ENCODE data around the gene PARP8.
A peak's percentile ranks its signal among the peaks of the same experiment; 100 is the strongest.
"Not testable (repeated sequence)": the region's sequence is repeated elsewhere in the genome, so short reads cannot be mapped to it uniquely, and the experiment has no call there.

The PARP8 gene
- total RNA-seq, result 49.1 to 576 (median 217) reads per million in 9 experiments

- H3K9me3 Mint-ChIP-seq, result no peaks in the 10 kb centered on the region
- peak; percentile 55 for ATAC-seq (replicated peaks)
- H3K27ac Mint-ChIP-seq, result peak within 1 kb of the TSS; percentile 98 to 100
- peaks cover 58% of the 10 kb centered on the region for H3K36me3 Mint-ChIP-seq (ENCODE audit: insufficient read depth)
- DNase-seq, result peak; percentile 47 to 53 (median 52)
- H3K4me1 Mint-ChIP-seq (ENCODE audit: low read depth in 2 of 2), result peaks cover 39 to 56% of the 10 kb centered on the region in 2 donors
- H3K4me3 Mint-ChIP-seq, result peak within 1 kb of the TSS; percentile 92 to 99
- H3K27me3 Mint-ChIP-seq, result no peaks in the 10 kb centered on the region
Observed at GRCh38 chr5:50666261-50667022, at the start of gene PARP8. PARP8 (plus strand) TSS chr5:50666637; CDS start chr5:50667096, 459 bp downstream.

GRCh38 chr5:50623666-50624065 lies 42.8 kb upstream of the PARP8 start:
- no peak for ATAC-seq (replicated peaks)
- no peak overlapping the region for H3K27ac Mint-ChIP-seq
- peaks cover 6 to 7% of the 10 kb centered on the region in 2 donors for H3K9me3 Mint-ChIP-seq
- H3K27me3 Mint-ChIP-seq, result no peaks in the 10 kb centered on the region
- peaks cover 3% of the 10 kb centered on the region for H3K36me3 Mint-ChIP-seq (ENCODE audit: insufficient read depth)
- no peak overlapping the region for H3K4me3 Mint-ChIP-seq
- H3K4me1 Mint-ChIP-seq (ENCODE audit: low read depth in 2 of 2), result peaks cover 7 to 20% of the 10 kb centered on the region in 2 donors
- no peak for DNase-seq

- peak; percentile 50 for ATAC-seq (replicated peaks)
- peak; percentile 52 to 57 (median 56) for DNase-seq
- H3K36me3 Mint-ChIP-seq (ENCODE audit: insufficient read depth); H3K27me3 Mint-ChIP-seq; H3K9me3 Mint-ChIP-seq: not testable (repeated sequence)
- H3K4me1 Mint-ChIP-seq (ENCODE audit: low read depth in 2 of 2), result peaks cover 37 to 58% of the 10 kb centered on the region in 2 donors
- peak overlapping the region; percentile 83 to 85 for H3K27ac Mint-ChIP-seq
- peak overlapping the region; percentile 66 to 67 for H3K4me3 Mint-ChIP-seq
Observed at GRCh38 chr5:50634866-50635265, 31.6 kb upstream of the PARP8 start.

GRCh38 chr5:50637576-50637975 lies 28.9 kb upstream of the PARP8 start:
- peak overlapping the region; percentile 53 to 57 for H3K4me3 Mint-ChIP-seq
- peak overlapping the region; percentile 49 to 86 for H3K27ac Mint-ChIP-seq

GRCh38 chr5:50646591-50646990 lies 19.8 kb upstream of the PARP8 start:
- Mint-ChIP-seq H3K27me3 (no peaks in the 10 kb centered on the region), H3K4me1 (ENCODE audit: low read depth in 2 of 2) (peaks cover 12 to 38% of the 10 kb centered on the region in 2 donors), H3K4me3 (no peak overlapping the region), H3K9me3 (peaks cover 0 to 7% of the 10 kb centered on the region in 2 donors), H3K27ac (peak overlapping the region in 1 of 2 donors; percentile 78), H3K36me3 (ENCODE audit: insufficient read depth) (no peaks in the 10 kb centered on the region)
- ATAC-seq (replicated peaks) (no peak), DNase-seq (no peak)

More at GRCh38 chr5:50637576-50637975, 28.9 kb upstream of the PARP8 start:
- DNase-seq; H3K36me3 Mint-ChIP-seq (ENCODE audit: insufficient read depth); H3K9me3 Mint-ChIP-seq; ATAC-seq (replicated peaks); H3K27me3 Mint-ChIP-seq: not testable (repeated sequence)
- H3K4me1 Mint-ChIP-seq (ENCODE audit: low read depth in 2 of 2), result peaks cover 34 to 54% of the 10 kb centered on the region in 2 donors

GRCh38 chr5:50647726-50648125 lies 18.7 kb upstream of the PARP8 start:
- Mint-ChIP-seq H3K4me1 (ENCODE audit: low read depth in 2 of 2) (peaks cover 8 to 33% of the 10 kb centered on the region in 2 donors), H3K27me3 (no peaks in the 10 kb centered on the region), H3K27ac (peak overlapping the region; percentile 78 to 80), H3K4me3 (no peak overlapping the region), H3K36me3 (ENCODE audit: insufficient read depth) (no peaks in the 10 kb centered on the region), H3K9me3 (peaks cover 0 to 3% of the 10 kb centered on the region in 2 donors)
- no peak for DNase-seq
- ATAC-seq (replicated peaks), result no peak

GRCh38 chr5:50653946-50654345 lies 12.5 kb upstream of the PARP8 start:
- no peak for ATAC-seq (replicated peaks)
- H3K27me3 Mint-ChIP-seq, result no peaks in the 10 kb centered on the region
- no peak overlapping the region for H3K4me3 Mint-ChIP-seq
- H3K9me3 Mint-ChIP-seq, result no peaks in the 10 kb centered on the region
- H3K27ac Mint-ChIP-seq, result no peak overlapping the region
- peaks cover 9 to 26% of the 10 kb centered on the region in 2 donors for H3K4me1 Mint-ChIP-seq (ENCODE audit: low read depth in 2 of 2)
- DNase-seq, result no peak
- H3K36me3 Mint-ChIP-seq (ENCODE audit: insufficient read depth), result peaks cover 4% of the 10 kb centered on the region

GRCh38 chr5:50655067-50655809 lies 11.2 kb upstream of the PARP8 start:
- H3K4me3 Mint-ChIP-seq, result no peak overlapping the region
- H3K4me1 Mint-ChIP-seq (ENCODE audit: low read depth in 2 of 2), result peaks cover 6 to 21% of the 10 kb centered on the region in 2 donors
- no peak for DNase-seq
- no peak for ATAC-seq (replicated peaks)
- no peaks in the 10 kb centered on the region for H3K27me3 Mint-ChIP-seq
- peak overlapping the region in 1 of 2 donors; percentile 55 for H3K27ac Mint-ChIP-seq
- H3K36me3 Mint-ChIP-seq (ENCODE audit: insufficient read depth), result peaks cover 4% of the 10 kb centered on the region
- no peaks in the 10 kb centered on the region for H3K9me3 Mint-ChIP-seq

- ATAC-seq (replicated peaks), result no peak
- Mint-ChIP-seq H3K4me3 (no peak overlapping the region), H3K27me3 (no peaks in the 10 kb centered on the region), H3K4me1 (ENCODE audit: low read depth in 2 of 2) (peaks cover 6 to 21% of the 10 kb centered on the region in 2 donors), H3K27ac (peak overlapping the region in 1 of 2 donors; percentile 55), H3K9me3 (no peaks in the 10 kb centered on the region), H3K36me3 (ENCODE audit: insufficient read depth) (peaks cover 4% of the 10 kb centered on the region)
- no peak for DNase-seq
Observed at GRCh38 chr5:50655810-50656205, 10.6 kb upstream of the PARP8 start.

GRCh38 chr5:50657044-50657443 lies 9.4 kb upstream of the PARP8 start:
- Mint-ChIP-seq H3K9me3 (no peaks in the 10 kb centered on the region), H3K27ac (no peak overlapping the region), H3K27me3 (no peaks in the 10 kb centered on the region), H3K36me3 (ENCODE audit: insufficient read depth) (peaks cover 4% of the 10 kb centered on the region), H3K4me3 (no peak overlapping the region), H3K4me1 (ENCODE audit: low read depth in 2 of 2) (peaks cover 6 to 21% of the 10 kb centered on the region in 2 donors)
- ATAC-seq (replicated peaks), result no peak
- DNase-seq, result no peak

- ATAC-seq (replicated peaks), result no peak
- Mint-ChIP-seq H3K27ac (no peak overlapping the region), H3K4me3 (no peak overlapping the region), H3K9me3 (no peaks in the 10 kb centered on the region), H3K36me3 (ENCODE audit: insufficient read depth) (peaks cover 4% of the 10 kb centered on the region), H3K27me3 (no peaks in the 10 kb centered on the region), H3K4me1 (ENCODE audit: low read depth in 2 of 2) (peaks cover 10 to 29% of the 10 kb centered on the region in 2 donors)
- no peak for DNase-seq
Observed at GRCh38 chr5:50658246-50658645, 8.2 kb upstream of the PARP8 start.

GRCh38 chr5:50663636-50664035 lies 2.8 kb upstream of the PARP8 start:
- DNase-seq (no peak), ATAC-seq (replicated peaks) (no peak)
- Mint-ChIP-seq H3K36me3 (ENCODE audit: insufficient read depth) (peaks cover 38% of the 10 kb centered on the region), H3K27ac (peak overlapping the region; percentile 74 to 89), H3K4me3 (no peak overlapping the region), H3K9me3 (no peaks in the 10 kb centered on the region), H3K4me1 (ENCODE audit: low read depth in 2 of 2) (peaks cover 28 to 32% of the 10 kb centered on the region in 2 donors), H3K27me3 (no peaks in the 10 kb centered on the region)

- H3K27me3 Mint-ChIP-seq, result no peaks in the 10 kb centered on the region
- DNase-seq, result no peak
- peaks cover 32 to 47% of the 10 kb centered on the region in 2 donors for H3K4me1 Mint-ChIP-seq (ENCODE audit: low read depth in 2 of 2)
- no peak for ATAC-seq (replicated peaks)
- peak overlapping the region; percentile 92 to 99 for H3K4me3 Mint-ChIP-seq
- H3K36me3 Mint-ChIP-seq (ENCODE audit: insufficient read depth), result peaks cover 49% of the 10 kb centered on the region
- no peaks in the 10 kb centered on the region for H3K9me3 Mint-ChIP-seq
- peak overlapping the region; percentile 98 to 100 for H3K27ac Mint-ChIP-seq
Observed at GRCh38 chr5:50665091-50665490, 1.3 kb upstream of the PARP8 start.
